SKM-1 treated with dmso at 0.1 percent for 144 hours (cell line): ENCODE measurements around the gene SARDH.

Experiments
- DNase-seq: peaks from one replicate; lab custom pipeline; 2025; ENCODE audit not compliant: unreplicated experiment; lab: John Stamatoyannopoulos, UW

Gene SARDH

GRCh38 chr9:133653638-133654037 lies 84.5 kb downstream of the SARDH start:
- DNase-seq = no peak

- no peak for DNase-seq
Observed at GRCh38 chr9:133650026-133650425, 88.1 kb downstream of the SARDH start.

- DNase-seq = no peak
Observed at GRCh38 chr9:133649194-133649593, 89.0 kb downstream of the SARDH start.

GRCh38 chr9:133647765-133648469 lies 90.2 kb downstream of the SARDH start:
- DNase-seq = no peak

GRCh38 chr9:133647148-133647547 lies 91.0 kb downstream of the SARDH start:
- no peak for DNase-seq

- DNase-seq = no peak
Observed at GRCh38 chr9:133645021-133645765, 93.0 kb downstream of the SARDH start.

GRCh38 chr9:133643978-133644760 lies 94.0 kb downstream of the SARDH start:
- DNase-seq = no peak

GRCh38 chr9:133643362-133643755 lies 94.8 kb downstream of the SARDH start:
- no peak for DNase-seq

- DNase-seq = no peak
Observed at GRCh38 chr9:133642708-133643361, 95.3 kb downstream of the SARDH start.

- DNase-seq = no peak
Observed at GRCh38 chr9:133641861-133642595, 96.1 kb downstream of the SARDH start.

GRCh38 chr9:133641396-133641655 lies 96.8 kb downstream of the SARDH start:
- no peak for DNase-seq

GRCh38 chr9:133640580-133641395 lies 97.4 kb downstream of the SARDH start:
- no peak for DNase-seq

- no peak for DNase-seq
Observed at GRCh38 chr9:133640160-133640559, 98.0 kb downstream of the SARDH start.

GRCh38 chr9:133639613-133640012 lies 98.5 kb downstream of the SARDH start:
- no peak for DNase-seq

- DNase-seq = no peak
Observed at GRCh38 chr9:133638711-133639110, 99.4 kb downstream of the SARDH start.

GRCh38 chr9:133638076-133638475 lies 100.1 kb downstream of the SARDH start:
- no peak for DNase-seq

- no peak for DNase-seq
Observed at GRCh38 chr9:133637451-133638055, 100.6 kb downstream of the SARDH start.

GRCh38 chr9:133636902-133637301 lies 101.2 kb downstream of the SARDH start:
- no peak for DNase-seq
